ENCODE measurements around the gene ADPRM.

ADPRM gene

DNA sequence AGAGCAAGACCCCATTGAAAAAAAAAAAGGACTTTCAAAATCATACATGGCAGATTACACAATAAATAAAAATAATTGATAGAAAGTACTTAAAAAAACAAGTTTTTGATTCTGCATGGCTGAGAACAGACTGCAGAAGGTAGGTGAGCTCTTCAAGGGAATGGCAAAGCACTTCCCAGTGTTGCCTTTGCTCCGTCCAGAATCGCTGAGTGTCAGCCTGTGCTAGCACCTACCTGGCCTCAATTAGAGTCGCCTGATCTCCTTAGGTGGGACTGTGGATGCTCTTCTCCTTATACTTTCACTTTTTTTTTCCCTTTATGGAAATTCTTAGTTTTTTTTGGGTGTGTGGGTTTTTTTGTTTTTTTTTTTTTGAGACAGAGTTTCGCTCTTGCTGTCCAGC lies 38.4 kb downstream of the ADPRM start:
- DNase-seq (ENCODE audit: low read depth, low spot score): no peak
- no peak overlapping the region for H3K4me3 ChIP-seq (ENCODE audit: low read length)

DNA sequence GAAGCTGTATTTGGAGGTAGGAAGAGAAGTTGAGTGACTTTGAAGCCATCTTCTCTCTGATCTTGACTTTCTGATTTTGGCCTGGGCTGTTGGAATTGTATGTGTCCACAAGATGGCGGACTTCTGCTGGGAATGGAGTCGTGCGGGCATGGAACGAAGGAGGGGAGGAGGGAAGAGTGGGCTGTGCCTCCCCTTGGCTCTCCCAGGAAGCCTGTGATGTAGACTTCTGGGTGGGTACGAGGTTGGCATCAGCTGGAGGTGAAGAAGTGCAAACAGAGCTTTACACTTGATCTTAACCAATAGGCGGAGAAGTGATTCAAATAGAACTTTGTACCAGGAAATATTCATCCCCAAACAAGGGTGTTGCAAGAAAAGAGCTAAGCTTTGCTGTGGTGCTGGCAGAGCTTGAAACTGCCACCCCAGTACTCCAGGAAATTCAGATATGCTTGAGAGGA lies 39.8 kb downstream of the ADPRM start:
- no peak overlapping the region for H3K4me3 ChIP-seq (ENCODE audit: low read length)
- DNase-seq (ENCODE audit: low read depth, low spot score): peak; percentile 42

DNA sequence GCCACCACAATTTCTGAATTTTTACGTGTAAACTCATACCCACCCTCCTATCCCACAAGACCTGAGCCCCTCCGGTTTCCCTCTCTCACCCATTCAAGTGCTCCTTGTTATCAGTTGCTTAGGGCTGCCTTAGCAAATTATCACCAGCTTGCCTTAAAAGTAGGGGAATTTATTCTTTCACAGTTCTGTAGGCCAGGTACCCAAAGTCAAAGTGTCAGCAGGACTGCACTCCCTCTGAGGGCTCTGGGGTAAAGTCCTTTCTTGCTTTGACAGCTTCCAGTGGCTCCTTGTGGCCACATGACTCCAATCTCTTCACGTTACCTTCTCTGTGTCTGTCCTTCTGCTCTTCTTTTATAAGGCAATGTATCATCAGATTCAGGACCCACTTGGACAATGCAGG lies 40.3 kb downstream of the ADPRM start:
- H3K4me3 ChIP-seq (ENCODE audit: low read length): no peak overlapping the region
- no peak for DNase-seq (ENCODE audit: low read depth, low spot score)

DNA sequence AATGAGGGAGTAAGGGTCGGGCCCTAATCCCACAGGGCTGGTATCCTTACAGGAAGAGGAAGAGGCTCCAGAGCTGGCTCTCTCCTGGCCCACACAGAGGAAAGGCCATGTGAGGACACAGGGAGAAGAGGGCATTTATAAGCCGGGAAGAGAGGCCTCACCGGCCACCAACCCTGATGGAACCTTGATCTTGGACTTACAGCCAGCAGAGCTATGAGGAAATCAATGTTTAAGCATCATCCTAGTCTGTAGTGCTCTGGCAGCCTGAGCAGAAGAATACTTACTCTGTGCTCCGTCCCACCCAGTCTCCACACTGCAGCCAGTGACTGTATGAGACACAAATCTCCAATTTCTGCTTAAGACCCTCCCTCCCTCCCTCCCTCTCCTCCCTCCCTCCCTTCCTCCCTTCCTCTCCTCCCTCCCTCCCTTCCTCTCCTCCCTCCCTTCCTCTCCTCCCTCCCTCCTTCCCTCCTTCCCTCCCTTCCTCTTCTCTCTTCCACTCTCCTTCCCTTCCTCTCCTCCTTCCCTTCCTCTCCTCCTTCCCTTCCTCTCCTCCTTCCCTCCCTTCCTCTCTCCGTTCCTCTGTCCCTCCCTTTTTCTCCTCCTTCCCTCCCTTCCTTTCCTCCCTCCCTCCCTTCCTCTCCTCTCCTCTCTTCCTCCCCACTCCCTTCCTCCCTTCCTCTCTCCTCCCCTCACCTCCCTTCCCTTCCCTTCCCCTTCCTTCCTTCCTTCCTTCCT lies 41.3 kb downstream of the ADPRM start:
- DNase-seq (ENCODE audit: low read depth, low spot score): no peak

DNA sequence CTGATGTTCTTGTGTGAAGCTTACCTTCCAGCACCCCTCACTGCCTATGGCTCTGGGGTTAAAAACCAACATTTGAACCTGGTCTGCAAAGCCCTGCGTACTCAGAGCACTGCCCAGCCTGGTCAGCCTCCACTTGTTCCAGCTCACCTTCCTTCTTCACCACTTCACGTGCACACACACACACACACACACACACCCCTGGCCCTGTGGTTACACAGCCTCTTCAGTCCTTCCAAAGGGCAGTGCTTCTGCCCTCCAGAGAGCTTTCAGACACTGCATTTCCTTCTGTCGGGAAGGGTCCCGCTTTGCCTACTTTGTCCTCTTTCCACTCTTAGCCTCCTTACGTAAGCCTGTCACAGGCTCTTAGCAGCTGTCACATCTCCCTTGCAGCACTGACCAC lies 42.0 kb downstream of the ADPRM start:
- no peak for DNase-seq (ENCODE audit: low read depth, low spot score)
- no peak overlapping the region for H3K4me3 ChIP-seq (ENCODE audit: low read length)

More for the DNA sequence above, 41.3 kb downstream of the ADPRM start:
- no peak overlapping the region for H3K4me3 ChIP-seq (ENCODE audit: low read length)

DNA sequence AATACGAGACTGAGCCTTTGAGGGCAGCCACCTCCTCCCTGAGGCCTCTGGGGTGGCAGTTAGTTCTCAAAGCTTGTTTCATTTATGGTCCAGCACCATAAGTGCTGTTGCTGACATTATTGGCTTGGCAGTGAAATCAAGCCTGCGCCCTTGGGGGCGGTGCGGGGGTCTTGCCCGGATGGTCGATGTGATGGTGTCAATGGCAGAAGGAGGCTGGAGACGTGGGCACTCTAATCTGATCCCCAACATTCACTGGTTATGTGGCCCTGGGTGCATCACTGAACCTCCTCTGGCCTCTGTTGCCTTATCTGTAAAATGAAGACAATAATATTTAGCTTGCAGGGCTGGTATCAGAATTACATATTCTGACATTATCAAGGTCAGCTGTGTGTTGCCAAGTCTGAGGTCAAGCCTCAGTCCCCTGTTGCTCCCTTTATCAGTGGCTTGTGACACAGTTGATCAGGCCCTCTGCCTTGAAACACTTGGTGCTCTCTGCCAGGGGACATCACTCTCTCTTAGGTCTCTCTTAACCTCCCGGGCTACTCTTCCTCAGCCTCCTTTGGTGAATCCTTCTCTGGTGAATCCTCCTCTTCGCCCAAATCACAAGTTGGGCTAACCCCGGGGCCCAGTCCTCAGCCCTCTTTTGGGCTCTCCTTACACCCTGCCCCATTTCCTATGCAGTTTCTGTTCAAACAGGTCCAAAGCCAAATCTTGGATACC lies 44.2 kb downstream of the ADPRM start:
- DNase-seq (ENCODE audit: low read depth, low spot score): no peak

DNA sequence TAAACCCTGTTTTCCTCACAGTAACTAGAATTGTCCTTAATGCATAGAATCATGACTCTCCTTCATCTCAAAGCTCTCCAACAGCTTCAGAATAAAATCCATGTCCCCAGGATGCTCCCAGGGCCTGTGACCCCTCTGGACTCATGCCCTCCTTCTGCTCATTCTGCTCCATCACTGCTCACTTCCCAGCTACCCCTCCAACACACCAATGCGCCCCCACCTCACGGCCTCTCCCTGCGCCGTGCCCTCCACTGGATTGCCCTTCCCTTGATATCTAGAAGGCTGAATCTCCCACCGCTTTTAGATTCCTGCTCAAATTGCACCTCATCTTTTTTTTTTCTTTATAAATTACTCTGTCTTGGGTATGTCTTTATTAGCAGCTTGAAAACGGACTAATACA lies 45.0 kb downstream of the ADPRM start:
- H3K4me3 ChIP-seq (ENCODE audit: low read length): no peak overlapping the region
- no peak for DNase-seq (ENCODE audit: low read depth, low spot score)

More for the DNA sequence above, 44.2 kb downstream of the ADPRM start:
- H3K4me3 ChIP-seq (ENCODE audit: low read length): no peak overlapping the region

DNA sequence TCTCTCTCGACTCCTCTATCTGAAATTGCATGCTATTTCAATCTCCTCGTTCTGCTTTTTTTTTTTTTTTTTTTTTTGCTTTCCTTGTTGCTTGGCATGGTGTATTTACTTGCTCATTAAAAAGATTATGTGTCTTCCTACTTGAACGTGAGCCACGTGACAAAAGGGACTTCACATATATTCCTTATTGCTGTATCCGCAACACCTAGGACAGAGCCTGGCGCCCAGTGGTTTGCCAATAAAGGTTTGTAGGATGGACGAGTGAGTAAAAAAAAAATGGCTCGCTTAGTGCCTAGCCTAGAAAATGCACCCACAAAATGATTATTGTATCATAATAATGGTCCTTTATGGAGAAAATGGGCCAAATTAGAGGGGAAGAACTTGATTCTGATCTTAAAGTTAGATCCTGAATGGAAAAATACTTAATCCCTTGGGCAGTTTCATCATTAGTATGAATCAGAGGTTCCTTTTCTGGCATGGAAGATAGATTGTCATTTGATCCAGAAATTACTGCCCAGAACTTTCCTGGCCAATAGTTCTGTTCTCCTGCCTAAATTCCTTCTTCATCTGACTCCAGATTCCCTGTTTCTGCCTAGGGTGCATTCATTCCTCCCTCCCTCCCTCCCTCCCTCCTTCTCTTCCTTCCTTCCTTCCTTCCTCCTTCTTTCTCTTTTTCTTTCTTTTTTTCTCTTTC lies 46.1 kb downstream of the ADPRM start:
- no peak overlapping the region for H3K4me3 ChIP-seq (ENCODE audit: low read length)

DNA sequence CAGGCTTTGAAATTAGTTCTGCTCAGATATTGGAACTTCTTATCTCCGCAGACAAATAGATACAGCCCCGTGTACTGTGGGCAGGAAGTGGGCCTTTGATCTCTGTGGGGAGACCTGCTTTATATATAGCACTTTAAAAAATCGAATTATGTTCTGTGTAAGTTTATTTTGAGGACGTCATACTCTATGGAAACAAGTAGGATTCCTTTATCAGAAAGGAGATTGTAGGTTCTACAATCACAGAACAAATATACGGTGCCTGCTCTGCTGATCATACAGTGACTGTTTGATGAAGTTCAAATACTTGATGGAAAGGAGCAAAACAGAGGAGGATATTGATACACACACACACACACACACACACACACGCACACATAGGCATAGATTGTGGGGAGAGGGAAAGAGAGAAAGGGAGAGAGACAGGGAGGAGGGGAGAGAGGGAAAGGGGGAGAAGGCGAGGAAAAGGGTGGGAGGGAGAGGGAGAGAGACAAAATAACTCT lies 47.2 kb downstream of the ADPRM start:
- no peak overlapping the region for H3K4me3 ChIP-seq (ENCODE audit: low read length)
- DNase-seq (ENCODE audit: low read depth, low spot score): peak; percentile 80

More for the DNA sequence above, 46.1 kb downstream of the ADPRM start:
- no peak for DNase-seq (ENCODE audit: low read depth, low spot score)

DNA sequence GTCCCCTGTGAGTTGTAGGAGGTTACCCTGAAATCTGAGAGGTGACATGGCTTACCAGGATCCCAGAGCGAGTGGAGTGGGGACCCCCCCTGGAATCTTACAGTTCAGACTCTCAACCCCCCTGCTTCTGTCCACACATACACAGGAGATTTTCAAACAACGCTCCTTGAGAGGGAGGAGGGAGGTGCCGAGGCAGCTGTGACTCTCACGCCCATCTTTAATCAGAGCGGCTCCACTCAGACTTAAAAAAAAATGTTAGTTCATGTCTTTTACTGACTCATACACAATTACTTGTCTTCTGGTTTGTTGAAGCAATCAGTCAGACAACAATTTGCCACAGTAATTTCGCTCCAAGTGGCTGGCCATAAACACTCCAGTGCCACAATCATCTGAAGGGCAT lies 47.8 kb downstream of the ADPRM start:
- no peak for DNase-seq (ENCODE audit: low read depth, low spot score)

DNA sequence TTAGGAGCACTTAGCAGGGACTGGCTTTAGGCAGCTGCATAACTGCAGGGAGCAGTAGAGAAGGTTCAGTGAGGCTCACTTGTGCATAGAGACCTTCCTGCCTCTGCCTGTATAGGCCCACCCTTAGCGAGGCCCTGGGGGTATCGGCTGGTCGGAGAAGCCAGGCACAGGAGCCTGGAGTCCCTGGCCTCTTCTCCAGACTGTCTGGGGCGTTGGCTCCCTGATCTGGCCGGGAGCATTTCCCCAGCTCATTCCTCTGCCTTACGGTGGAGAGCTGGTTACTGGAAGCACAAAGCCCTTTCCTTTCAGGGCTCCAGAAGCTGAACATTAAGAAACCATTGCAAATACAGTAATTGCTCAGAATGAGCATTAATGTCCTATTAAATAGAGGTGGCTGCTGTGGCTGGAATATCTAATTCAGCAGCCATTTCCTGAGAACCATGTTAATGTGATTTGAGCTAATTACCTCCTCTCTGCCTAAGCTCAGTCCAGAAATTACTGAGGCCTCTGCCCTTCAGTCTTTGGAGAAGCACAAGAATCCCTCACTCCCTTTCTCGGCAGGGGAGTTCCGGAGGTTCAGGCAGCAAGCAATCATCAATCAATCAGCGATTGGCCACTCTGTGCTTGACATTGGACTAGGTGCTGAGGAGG lies 51.3 kb downstream of the ADPRM start:
- DNase-seq (ENCODE audit: low read depth, low spot score): no peak
- no peak overlapping the region for H3K4me3 ChIP-seq (ENCODE audit: low read length)

More for the DNA sequence above, 47.8 kb downstream of the ADPRM start:
- no peak overlapping the region for H3K4me3 ChIP-seq (ENCODE audit: low read length)

DNA sequence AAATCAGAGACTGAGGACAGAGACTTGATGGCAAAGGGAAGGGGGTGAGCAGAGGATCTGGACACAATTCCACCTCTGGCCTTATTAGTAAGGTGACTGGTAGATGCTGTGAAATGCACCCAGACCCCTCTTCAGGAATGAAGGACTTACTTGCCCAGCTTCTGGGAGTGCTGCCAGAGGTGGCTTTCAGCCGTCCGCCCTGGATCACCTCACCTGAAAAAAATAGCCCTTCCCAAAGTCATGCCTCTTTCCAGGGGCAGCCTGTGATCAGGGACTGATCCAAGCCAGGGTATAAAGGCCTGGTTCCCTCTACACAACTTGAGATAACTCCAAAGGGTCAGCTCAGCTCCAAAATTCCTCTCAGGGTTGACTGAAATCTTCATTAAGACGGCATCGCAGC lies 52.8 kb downstream of the ADPRM start:
- no peak for DNase-seq (ENCODE audit: low read depth, low spot score)
- H3K4me3 ChIP-seq (ENCODE audit: low read length): no peak overlapping the region

DNA sequence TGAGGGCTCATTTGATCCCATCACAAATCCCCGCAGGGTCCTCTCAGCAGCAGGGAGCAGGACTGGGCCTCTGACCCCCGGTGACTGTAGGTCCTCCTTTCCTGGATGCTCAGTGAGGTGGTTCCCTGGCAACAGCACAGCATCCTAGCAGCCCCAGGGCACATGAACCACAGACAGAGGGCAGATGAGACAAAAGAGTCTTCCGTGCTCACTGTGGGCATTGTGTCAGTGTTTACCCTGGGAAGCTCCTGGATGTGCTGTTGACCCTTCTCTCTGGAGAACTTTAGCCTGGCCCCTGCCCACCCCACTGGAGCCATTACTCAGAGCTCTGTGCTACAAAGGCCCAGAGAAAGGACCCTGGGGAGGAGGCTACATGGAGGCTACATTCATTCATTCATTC lies 54.2 kb downstream of the ADPRM start:
- DNase-seq (ENCODE audit: low read depth, low spot score): no peak
- H3K4me3 ChIP-seq (ENCODE audit: low read length): no peak overlapping the region

DNA sequence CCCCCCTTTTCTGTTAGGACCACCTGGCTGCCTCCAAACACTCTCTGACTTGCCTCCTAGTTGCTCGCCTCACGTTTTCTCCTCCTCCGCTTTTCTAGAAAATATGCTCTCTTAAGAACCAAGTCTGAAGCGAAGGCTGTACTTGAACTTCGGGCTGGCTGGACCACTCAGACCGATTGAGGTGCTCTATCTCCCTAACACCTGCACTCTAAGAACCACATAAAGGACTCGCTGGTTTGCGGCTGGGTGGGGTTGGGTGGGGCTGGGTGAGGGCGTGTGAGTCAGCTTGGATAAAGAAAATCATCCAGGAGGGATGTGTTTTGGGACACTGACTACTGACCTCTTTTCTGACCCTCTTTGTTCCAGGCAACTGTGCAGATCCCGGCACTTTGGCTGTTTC lies 55.3 kb downstream of the ADPRM start:
- DNase-seq (ENCODE audit: low read depth, low spot score): peak; percentile 74
- H3K4me3 ChIP-seq (ENCODE audit: low read length): no peak overlapping the region

DNA sequence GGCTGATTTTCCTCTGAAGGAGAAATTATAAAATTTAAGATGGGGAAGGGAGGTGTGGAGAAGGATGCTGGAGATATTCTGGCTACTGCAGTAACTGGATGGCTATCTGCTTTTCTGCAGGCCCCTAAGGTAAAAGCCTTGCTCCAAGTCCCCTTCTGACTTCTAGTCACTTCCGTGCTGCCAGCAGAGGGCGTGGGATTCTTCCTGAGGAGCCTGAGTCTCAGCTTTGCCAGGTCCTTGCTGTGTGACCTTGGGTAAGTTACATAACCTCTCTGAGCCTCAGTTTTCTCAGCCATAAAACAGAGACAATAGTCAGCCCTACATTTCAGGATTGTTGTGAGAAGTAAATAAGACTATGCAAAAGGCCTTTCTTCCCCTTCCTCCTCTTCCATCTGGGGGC lies 56.7 kb downstream of the ADPRM start:
- H3K4me3 ChIP-seq (ENCODE audit: low read length): no peak overlapping the region
- DNase-seq (ENCODE audit: low read depth, low spot score): peak; percentile 52

DNA sequence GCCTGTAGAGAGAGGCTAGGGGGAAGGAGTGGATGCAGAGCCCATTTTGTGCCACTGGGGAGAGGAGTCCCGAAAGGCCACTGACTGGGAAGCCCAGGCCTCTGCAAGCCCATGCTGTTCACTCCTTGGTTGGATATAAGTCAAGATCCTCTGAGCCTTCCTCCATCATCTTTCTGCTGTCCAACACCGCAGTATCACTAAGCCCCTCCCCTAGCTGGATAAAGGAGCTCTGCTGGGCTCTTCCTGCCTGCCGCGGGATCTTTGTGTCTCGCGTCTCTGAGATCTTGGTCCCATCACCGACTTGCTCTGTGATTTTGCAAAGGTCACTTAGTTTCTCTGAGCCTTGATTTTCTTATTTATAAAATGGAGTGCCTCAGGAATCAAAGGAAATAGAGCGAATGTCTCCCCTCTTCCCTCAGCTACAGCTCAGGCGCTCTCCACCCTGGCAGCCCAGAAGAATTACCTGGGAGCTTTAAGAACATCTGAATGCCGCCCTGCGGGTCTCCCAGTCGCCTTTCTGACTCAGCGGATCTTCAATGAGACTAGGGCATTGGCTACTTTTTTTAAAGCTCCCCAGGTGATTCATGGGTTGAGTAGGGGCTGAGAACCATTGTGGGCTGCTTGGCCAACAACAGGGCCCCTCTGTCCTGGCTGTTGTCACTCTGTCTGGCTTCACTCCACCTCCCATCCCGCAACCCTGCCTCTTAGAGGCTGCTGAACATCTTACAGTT lies 57.6 kb downstream of the ADPRM start:
- no peak overlapping the region for H3K4me3 ChIP-seq (ENCODE audit: low read length)
- no peak for DNase-seq (ENCODE audit: low read depth, low spot score)

DNA sequence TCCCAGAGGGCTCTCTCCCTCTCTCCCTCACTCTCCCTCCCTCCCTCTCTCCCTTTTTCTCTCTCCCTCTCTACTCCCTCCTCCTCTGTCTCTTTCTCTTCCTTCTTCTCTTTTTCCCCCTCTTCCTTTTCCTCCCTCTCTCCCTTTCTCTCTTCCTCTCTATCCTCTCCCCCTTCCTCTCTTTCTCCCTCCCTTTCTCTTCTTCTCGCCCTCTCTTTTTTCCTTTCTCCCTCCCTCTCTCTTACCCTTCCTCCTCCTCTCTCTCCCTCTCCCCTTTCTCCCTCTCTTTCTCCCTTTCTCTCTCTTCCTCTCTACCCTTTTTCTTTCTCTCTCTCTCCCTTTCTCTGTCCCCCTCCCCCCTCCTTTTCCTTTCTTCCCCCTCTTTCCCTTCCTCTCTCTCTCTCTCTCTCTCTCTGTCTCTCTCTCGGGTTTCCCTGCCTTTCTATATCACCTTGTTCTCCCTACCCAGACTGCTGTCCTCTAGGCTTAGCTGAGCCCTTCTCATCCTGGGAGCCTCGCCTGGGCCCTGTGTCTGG lies 58.3 kb downstream of the ADPRM start:
- no peak overlapping the region for H3K4me3 ChIP-seq (ENCODE audit: low read length)
- no peak for DNase-seq (ENCODE audit: low read depth, low spot score)

DNA sequence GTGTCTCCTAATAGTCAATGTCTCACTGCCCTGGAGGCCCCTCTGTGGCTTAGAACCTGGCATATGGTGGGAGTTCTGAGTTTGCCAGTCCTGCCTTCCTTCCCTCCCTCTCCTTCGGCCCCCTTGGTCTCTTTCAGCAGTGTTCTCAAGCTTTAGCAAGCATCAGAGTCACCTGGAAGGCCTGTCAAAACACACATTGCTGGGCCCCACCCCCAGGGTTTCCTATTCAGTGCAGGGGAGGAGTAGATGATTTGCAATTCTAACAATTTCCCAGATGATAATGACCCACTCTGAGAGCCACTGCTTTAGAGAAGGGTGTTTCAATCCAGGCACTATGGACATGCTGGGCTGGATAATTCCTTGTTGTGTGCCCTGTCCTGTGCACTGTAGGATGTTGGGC lies 58.8 kb downstream of the ADPRM start:
- H3K4me3 ChIP-seq (ENCODE audit: low read length): no peak overlapping the region
- no peak for DNase-seq (ENCODE audit: low read depth, low spot score)

DNA sequence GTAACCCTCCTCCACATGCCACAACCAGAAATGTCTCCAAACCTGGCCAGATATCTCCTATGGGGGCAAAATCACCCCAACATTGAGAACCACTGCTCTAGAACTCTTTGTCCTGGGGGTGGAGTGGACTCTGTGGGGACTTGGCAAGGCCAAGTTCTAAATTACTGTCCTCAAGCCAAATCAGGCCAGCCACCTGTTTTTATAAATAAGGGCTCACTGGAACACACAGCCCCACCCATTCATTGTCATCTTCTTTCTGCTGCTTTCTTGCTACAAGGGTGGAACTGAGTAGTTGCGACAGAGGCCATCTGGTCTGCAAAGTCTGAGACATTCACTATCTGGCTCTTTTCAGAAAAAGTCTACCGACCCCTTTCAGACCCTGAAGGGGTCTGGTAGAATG lies 59.2 kb downstream of the ADPRM start:
- H3K4me3 ChIP-seq (ENCODE audit: low read length): no peak overlapping the region
- DNase-seq (ENCODE audit: low read depth, low spot score): no peak
